B cell (primary cell): Measurements from ENCODE around the gene TP63. TPM values are rescaled to one million over a fixed set of nuclear protein-coding genes. Genes with fewer than 3 reads are reported as not detected.

Experiments
- ATAC-seq: fragments of 200-7000 bp; cut with Tn5 transposase; one replicate; pipeline ENCODE4 v1.10.0; 2021; ENCODE audit warnings: low read depth, mild to moderate bottlenecking, moderate number of reproducible peaks, moderate library complexity
- CTCF ChIA-PET: fragments of 350-600 bp; sonication (Branson Sonifier 250); formaldehyde crosslinking; loops from one replicate; lab custom pipeline; 2021; ENCODE audit warnings: antibody characterized with exemption, inconsistent platforms; lab: Charles Lee
- POLR2A ChIA-PET: fragments of 350-600 bp; sonication (Branson Sonifier 250); formaldehyde crosslinking; loops from one replicate; lab custom pipeline; 2021; ENCODE audit warnings: antibody characterized with exemption; lab: Charles Lee
- DNase-seq: peaks from one replicate; pipeline ENCODE4 v3.0.0; 2013
- H2AFZ ChIP-seq: 2 replicates; pipeline ENCODE4 v1.6.1; 2012; ENCODE audit warnings: mild to moderate bottlenecking, low read depth, low read length; ENCODE audit not compliant: insufficient read depth, poor library complexity, severe bottlenecking
- H3K27ac ChIP-seq, 2 donors: 1 replicate in 1 of 2; 2 replicates in 1 of 2; pipeline ENCODE4 v1.5.1; 2012 to 2013; ENCODE audit warnings: low read length in 2 of 2, mild to moderate bottlenecking in 2 of 2, moderate library complexity in 1 of 2
- H3K27me3 ChIP-seq, 4 experiments: fragments of 200-600 bp in 1 of 4; sonication (generic) in 1 of 4; replicated peaks in 1 of 4; 1 replicate in 2 of 4; 2 replicates in 2 of 4; pipeline versions ENCODE4 v1.6.1 to v1.7.0; 2013 to 2016; ENCODE audit warnings: low read length in 3 of 4, mild to moderate bottlenecking in 2 of 4, mixed read lengths in 1 of 4, moderate library complexity in 1 of 4; ENCODE audit not compliant: insufficient read depth in 4 of 4, control insufficient read depth in 3 of 4; ENCODE audit errors: control extremely low read depth in 1 of 4
- H3K36me3 ChIP-seq, 2 experiments: replicated peaks in 1 of 2; 1 replicate in 1 of 2; 2 replicates in 1 of 2; pipeline versions ENCODE4 v1.6.1 to v1.7.1; 2013; ENCODE audit warnings: low read length in 1 of 2; ENCODE audit not compliant: insufficient read depth in 2 of 2, control insufficient read depth in 1 of 2; ENCODE audit errors: control extremely low read depth in 1 of 2, extremely low read depth in 1 of 2
- H3K4me1 ChIP-seq, 2 donors: fragments of 200-600 bp in 1 of 2; sonication (generic) in 1 of 2; 1 replicate in 1 of 2; 2 replicates in 1 of 2; pipeline versions ENCODE4 v1.5.1 to v1.6.1; 2013 to 2017; ENCODE audit warnings: low read length in 2 of 2; ENCODE audit not compliant: control insufficient read depth in 2 of 2, insufficient read depth in 2 of 2
- H3K4me2 ChIP-seq: replicated peaks from 2 replicates; pipeline ENCODE3; 2012; ENCODE audit warnings: mild to moderate bottlenecking, low read depth, low read length; ENCODE audit not compliant: poor library complexity, severe bottlenecking
- H3K4me3 ChIP-seq, 5 experiments: fragments of 200-600 bp in 1 of 5; sonication (generic) in 1 of 5; 1 replicate in 3 of 5; 2 replicates in 2 of 5; pipeline versions ENCODE4 v1.5.1 to v1.7.0; 2011 to 2016; ENCODE audit warnings: low read length in 4 of 5, mild to moderate bottlenecking in 4 of 5, low read depth in 2 of 5, control low read depth in 1 of 5, moderate library complexity in 1 of 5; ENCODE audit not compliant: insufficient read depth in 1 of 5; ENCODE audit errors: control extremely low read depth in 1 of 5, extremely low read depth in 1 of 5
- H3K79me2 ChIP-seq: fragments of 200-600 bp; sonication (generic); one replicate; pipeline ENCODE4 v1.6.0; 2016; ENCODE audit warnings: low read length; ENCODE audit not compliant: control insufficient read depth, insufficient read depth
- H3K9ac ChIP-seq: fragments of 200-600 bp; sonication (generic); 2 replicates; pipeline ENCODE4 v1.6.1; 2017; ENCODE audit warnings: mild to moderate bottlenecking, low read length, moderate library complexity
- H3K9me3 ChIP-seq, 3 donors: one replicate each; pipeline versions ENCODE4 v1.6.1 to v1.7.1; 2013; ENCODE audit warnings: low read length in 2 of 3; ENCODE audit not compliant: control insufficient read depth in 2 of 3, insufficient read depth in 1 of 3; ENCODE audit errors: control extremely low read depth in 1 of 3
- H4K20me1 ChIP-seq: 2 replicates; pipeline ENCODE4 v1.6.0; 2012; ENCODE audit warnings: mild to moderate bottlenecking, low read length; ENCODE audit not compliant: insufficient read depth, control insufficient read depth, poor library complexity, severe bottlenecking
- H3K27ac Mint-ChIP-seq: one replicate; pipeline ENCODE4 v1.8.0; 2021; ENCODE audit warnings: mixed read lengths
- H3K27me3 Mint-ChIP-seq: one replicate; pipeline ENCODE4 v1.8.0; 2021; ENCODE audit warnings: mixed read lengths
- H3K4me1 Mint-ChIP-seq: one replicate; pipeline ENCODE4 v1.8.0; 2021; ENCODE audit warnings: mixed read lengths
- H3K4me3 Mint-ChIP-seq: one replicate; pipeline ENCODE4 v1.8.0; 2021; ENCODE audit warnings: mixed read lengths
- H3K9me3 Mint-ChIP-seq: one replicate; pipeline ENCODE4 v1.8.0; 2022; ENCODE audit warnings: mixed read lengths; ENCODE audit not compliant: insufficient read depth
- CTCF ChIP-seq: fragments of 200-600 bp; IDR thresholded peaks from one replicate; pipeline ENCODE4 v1.8.0; 2022; ENCODE audit warnings: antibody characterized with exemption, mild to moderate bottlenecking
- EZH2 ChIP-seq: IDR thresholded peaks from 2 replicates; pipeline ENCODE4 v1.6.1; 2012; ENCODE audit warnings: borderline replicate concordance, low read depth, mild to moderate bottlenecking, moderate library complexity, low read length; ENCODE audit not compliant: insufficient read depth, poor library complexity, severe bottlenecking
- WGBS: methylation state at CpG from one replicate; pipeline ENCODE4 v1.1.5; 2013; ENCODE audit warnings: missing lambda C conversion rate; ENCODE audit not compliant: insufficient coverage; 5-methylcytosine and 5-hydroxymethylcytosine counted together
- intact Hi-C: fragments of 100-400 bp; cut with micrococcal nuclease; formaldehyde crosslinking; loops from one replicate; pipeline ENCODE4 v1.10.0; 2022
- polyA plus RNA-seq: library from polyadenylated mRNA; depleted of rRNA; stranded (reverse); fragments of >200 nt; gene quantifications from 2 replicates; pipeline ENCODE4 v1.2.3, GENCODE V29; 2012
- total RNA-seq, 2 donors: library from RNA; stranded (reverse); fragments of 120-200 nt in 1 of 2; gene quantifications; 1 replicate in 1 of 2; 2 replicates in 1 of 2; pipeline versions ENCODE4 v1.2.3 to v1.2.4, GENCODE V29; 2013 to 2022

TP63 gene
- total and polyA plus RNA-seq, 2 donors (not counting 1 experiment from before 2014, with no cell fraction given) = 1.2 to 2.0 TPM

- ChIA-PET CTCF (no interaction called here), POLR2A (no interaction called here)
- Histone ChIP-seq H3K27ac (no peak overlapping the region), H3K9me3 (no peaks in the 10 kb centered on the region), H3K9ac (no peak overlapping the region), H3K79me2 (no peaks in the 10 kb centered on the region), H2AFZ (no peak overlapping the region), H4K20me1 (no peaks in the 10 kb centered on the region), H3K4me1 (peaks cover 0 to 2% of the 10 kb centered on the region in 2 donors), H3K4me3 (no peak overlapping the region), H3K27me3 (no peaks in the 10 kb centered on the region), H3K36me3 (no peaks in the 10 kb centered on the region), H3K4me2 (no peak overlapping the region)
- DNase-seq = peak; percentile 4
- no peaks in the 10 kb centered on the region for H3K9me3 Mint-ChIP-seq
- no peak for TF ChIP-seq CTCF
- no peak for TF ChIP-seq EZH2
- H3K27me3 Mint-ChIP-seq = no peaks in the 10 kb centered on the region
- H3K4me1 Mint-ChIP-seq = peaks cover 13% of the 10 kb centered on the region
- H3K4me3 Mint-ChIP-seq = peak overlapping the region; percentile 2
- no peak for ATAC-seq
- H3K27ac Mint-ChIP-seq = peak overlapping the region; percentile 8
- intact Hi-C loops = no loop called here
- WGBS = 68% methylated on average over 5 of the region's 5 CpGs
Observed at GRCh38 chr3:189632242-189632641, 1.1 kb downstream of the TP63 start.

GRCh38 chr3:189635339-189635738 lies 4.2 kb downstream of the TP63 start:
- H3K27me3 ChIP-seq = no peaks in the 10 kb centered on the region
- H3K27me3 Mint-ChIP-seq = no peaks in the 10 kb centered on the region
- no peaks in the 10 kb centered on the region for H3K9me3 ChIP-seq
- DNase-seq (no peak), ATAC-seq (no peak)
- H3K4me1 ChIP-seq = peaks cover 0 to 2% of the 10 kb centered on the region in 2 donors
- no peak overlapping the region for H3K27ac ChIP-seq
- H3K4me2 ChIP-seq = no peak overlapping the region
- H2AFZ ChIP-seq = no peak overlapping the region
- H3K4me1 Mint-ChIP-seq = peaks cover 11% of the 10 kb centered on the region
- no peak overlapping the region for H3K4me3 Mint-ChIP-seq
- 90% methylated on average over 2 of the region's 3 CpGs for WGBS
- CTCF ChIA-PET = no interaction called here
- no peaks in the 10 kb centered on the region for H3K36me3 ChIP-seq
- H3K27ac Mint-ChIP-seq = no peak overlapping the region
- H3K9me3 Mint-ChIP-seq = no peaks in the 10 kb centered on the region
- H3K4me3 ChIP-seq = no peak overlapping the region
- no peaks in the 10 kb centered on the region for H3K79me2 ChIP-seq
- no peak for TF ChIP-seq EZH2
- TF ChIP-seq CTCF = no peak
- H4K20me1 ChIP-seq = no peaks in the 10 kb centered on the region
- POLR2A ChIA-PET = no interaction called here
- intact Hi-C loops = no loop called here
- no peak overlapping the region for H3K9ac ChIP-seq
